ENCODE measurements around the gene CCDC33. TPM values are rescaled to one million over a fixed set of nuclear protein-coding genes. Genes with fewer than 3 reads are reported as not detected.

CCDC33 gene
- total RNA-seq, 1 donor from 2014 or later = not detected

DNA sequence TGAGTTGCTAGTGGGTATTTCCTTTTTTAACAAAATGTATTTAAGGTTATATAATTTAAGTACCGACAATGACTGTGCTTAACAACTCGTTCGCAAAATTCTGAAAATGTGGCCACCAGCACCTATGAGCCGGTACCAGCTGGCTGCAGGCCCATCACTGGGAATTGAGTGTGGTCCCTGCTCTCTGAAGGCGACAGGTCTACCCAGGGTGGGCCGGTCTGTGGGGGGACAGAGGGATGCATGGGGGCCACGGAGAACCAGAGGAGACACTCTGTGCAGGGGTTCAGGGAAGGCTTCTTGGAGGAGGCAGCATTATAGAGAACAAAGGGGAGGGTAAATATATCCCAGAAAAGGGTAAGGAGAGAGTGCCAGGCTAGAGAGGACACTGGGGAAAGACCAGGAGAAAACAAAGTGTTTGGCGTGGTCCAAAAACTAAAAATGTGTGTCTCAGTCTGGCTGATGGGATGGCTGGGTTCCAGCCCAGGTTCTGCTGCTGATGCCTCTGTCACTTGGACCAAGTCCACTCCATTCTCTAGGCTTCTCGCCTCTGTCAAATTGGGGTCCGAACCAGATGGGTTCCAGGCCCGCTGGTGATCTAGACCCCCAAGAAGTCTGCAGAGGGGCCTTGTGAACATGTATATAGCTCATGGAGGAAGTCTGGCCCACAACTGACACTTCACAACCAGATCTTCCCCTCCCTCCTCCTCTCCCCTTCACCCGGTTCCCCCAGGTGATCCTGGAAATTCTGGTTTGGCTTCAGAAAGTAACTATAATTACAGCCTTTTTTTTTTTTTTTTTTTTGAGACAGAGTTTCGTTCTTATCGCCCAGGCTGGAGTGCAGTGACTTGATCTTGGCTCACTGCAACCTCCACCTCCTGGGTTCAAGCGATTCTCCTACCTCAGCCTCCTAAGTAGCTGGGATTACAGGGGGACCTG lies 142.0 kb downstream of the CCDC33 start:
- Mint-ChIP-seq H3K9me3 (ENCODE audit: unreplicated experiment) (no peaks in the 10 kb centered on the region), H3K27me3 (ENCODE audit: unreplicated experiment) (peaks cover under 1% of the 10 kb centered on the region), H3K27ac (ENCODE audit: unreplicated experiment) (no peak overlapping the region), H3K4me1 (ENCODE audit: unreplicated experiment) (peaks cover 17% of the 10 kb centered on the region), H3K4me3 (ENCODE audit: unreplicated experiment) (no peak overlapping the region), H3K36me3 (ENCODE audit: unreplicated experiment) (no peaks in the 10 kb centered on the region)
- DNase-seq (ENCODE audit: extremely low spot score, unreplicated experiment) = no peak
- TF ChIP-seq CTCF (IDR thresholded peaks at IDR 0.05) = no peak

- peaks cover 17% of the 10 kb centered on the region for H3K4me1 Mint-ChIP-seq (ENCODE audit: unreplicated experiment)
- no peak for DNase-seq (ENCODE audit: extremely low spot score, unreplicated experiment)
- H3K27ac Mint-ChIP-seq (ENCODE audit: unreplicated experiment) = no peak overlapping the region
- no peaks in the 10 kb centered on the region for H3K27me3 Mint-ChIP-seq (ENCODE audit: unreplicated experiment)
- H3K4me3 Mint-ChIP-seq (ENCODE audit: unreplicated experiment) = no peak overlapping the region
- TF ChIP-seq CTCF (IDR thresholded peaks at IDR 0.05) = no peak
- H3K36me3 Mint-ChIP-seq (ENCODE audit: unreplicated experiment) = no peaks in the 10 kb centered on the region
- no peaks in the 10 kb centered on the region for H3K9me3 Mint-ChIP-seq (ENCODE audit: unreplicated experiment)
These were observed 142.7 kb downstream of the CCDC33 start for GRCh38 chr15:74378848-74379247.

DNA sequence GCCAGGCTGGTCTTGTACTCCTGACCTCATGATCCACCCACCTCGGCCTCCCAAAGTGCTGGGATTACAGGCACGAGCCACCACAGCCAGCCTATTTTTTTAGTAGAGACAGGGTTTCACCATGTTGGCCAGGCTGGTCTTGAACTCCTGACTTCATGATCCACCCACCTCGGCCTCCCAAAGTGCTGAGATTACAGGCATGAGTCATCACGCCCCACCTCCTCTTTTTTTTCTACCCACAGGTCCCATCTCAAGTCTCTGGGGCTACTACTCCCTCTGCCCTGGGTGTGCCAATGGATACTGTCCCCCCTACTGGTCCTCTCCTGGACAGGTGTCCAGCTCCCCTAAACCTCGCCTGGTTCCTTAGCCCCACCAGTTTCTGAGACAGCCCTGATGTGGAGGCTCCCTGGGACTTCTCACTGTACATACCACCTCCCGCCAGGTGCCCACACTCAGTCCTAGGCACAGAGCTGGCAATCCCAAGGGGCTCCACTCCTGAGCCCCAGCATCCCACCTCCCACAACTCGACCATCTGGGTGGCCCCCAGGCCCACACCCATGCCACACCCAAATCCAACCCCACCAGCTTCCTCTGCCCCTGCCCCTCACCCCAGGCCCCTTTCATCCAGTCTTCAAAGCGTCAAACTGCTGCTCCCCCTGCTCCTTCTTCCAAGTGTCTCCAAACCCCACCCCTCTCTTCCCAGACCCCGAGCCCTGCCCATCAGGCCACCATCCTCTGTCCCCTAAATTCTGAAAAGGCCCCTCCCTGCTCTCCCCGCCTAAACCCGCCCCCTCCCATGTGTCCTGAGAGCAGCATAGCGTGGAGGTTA lies 144.4 kb downstream of the CCDC33 start:
- no peak for TF ChIP-seq CTCF (IDR thresholded peaks at IDR 0.05)
- no peak overlapping the region for H3K27ac Mint-ChIP-seq (ENCODE audit: unreplicated experiment)
- no peaks in the 10 kb centered on the region for H3K9me3 Mint-ChIP-seq (ENCODE audit: unreplicated experiment)
- H3K27me3 Mint-ChIP-seq (ENCODE audit: unreplicated experiment) = no peaks in the 10 kb centered on the region
- no peak overlapping the region for H3K4me3 Mint-ChIP-seq (ENCODE audit: unreplicated experiment)
- DNase-seq (ENCODE audit: extremely low spot score, unreplicated experiment) = no peak
- peaks cover 6% of the 10 kb centered on the region for H3K4me1 Mint-ChIP-seq (ENCODE audit: unreplicated experiment)
- no peaks in the 10 kb centered on the region for H3K36me3 Mint-ChIP-seq (ENCODE audit: unreplicated experiment)

GRCh38 chr15:74381190-74381453 lies 145.0 kb downstream of the CCDC33 start:
- H3K4me3 Mint-ChIP-seq (ENCODE audit: unreplicated experiment) = no peak overlapping the region
- no peak for TF ChIP-seq CTCF (IDR thresholded peaks at IDR 0.05)
- no peak for DNase-seq (ENCODE audit: extremely low spot score, unreplicated experiment)
- peaks cover 6% of the 10 kb centered on the region for H3K4me1 Mint-ChIP-seq (ENCODE audit: unreplicated experiment)
- H3K36me3 Mint-ChIP-seq (ENCODE audit: unreplicated experiment) = no peaks in the 10 kb centered on the region
- no peak overlapping the region for H3K27ac Mint-ChIP-seq (ENCODE audit: unreplicated experiment)
- H3K27me3 Mint-ChIP-seq (ENCODE audit: unreplicated experiment) = no peaks in the 10 kb centered on the region
- H3K9me3 Mint-ChIP-seq (ENCODE audit: unreplicated experiment) = no peaks in the 10 kb centered on the region

DNA sequence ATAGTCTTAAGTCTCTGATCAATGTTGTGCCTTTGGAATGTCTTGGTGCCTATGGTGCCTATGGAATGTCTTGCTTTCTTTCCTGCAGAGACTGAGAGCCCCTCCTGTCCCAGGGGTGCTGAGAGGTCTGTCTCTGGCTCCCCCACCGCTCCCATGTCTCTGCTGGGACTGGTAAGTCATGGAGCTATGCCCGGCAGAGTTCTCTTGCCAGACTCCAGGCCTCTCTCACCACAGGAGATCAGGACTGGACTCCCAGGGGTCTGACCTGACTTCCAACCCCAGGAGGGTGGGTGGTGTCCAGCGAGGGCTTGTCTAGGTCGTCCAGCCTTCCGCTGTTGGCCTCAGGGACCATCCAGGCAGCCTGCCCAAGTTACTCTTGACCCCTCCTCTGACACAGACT lies 145.4 kb downstream of the CCDC33 start:
- TF ChIP-seq CTCF (IDR thresholded peaks at IDR 0.05) = no peak
- Mint-ChIP-seq H3K4me1 (ENCODE audit: unreplicated experiment) (peaks cover 6% of the 10 kb centered on the region), H3K27ac (ENCODE audit: unreplicated experiment) (no peak overlapping the region)

More for the DNA sequence above, 145.4 kb downstream of the CCDC33 start:
- no peak overlapping the region for H3K4me3 Mint-ChIP-seq (ENCODE audit: unreplicated experiment)
- no peak for DNase-seq (ENCODE audit: extremely low spot score, unreplicated experiment)
- no peaks in the 10 kb centered on the region for H3K9me3 Mint-ChIP-seq (ENCODE audit: unreplicated experiment)
- H3K36me3 Mint-ChIP-seq (ENCODE audit: unreplicated experiment) = no peaks in the 10 kb centered on the region
- H3K27me3 Mint-ChIP-seq (ENCODE audit: unreplicated experiment) = no peaks in the 10 kb centered on the region

Measured in osteocyte (in vitro differentiated cells).